Colonic mucosa (tissue), 4 donors: ENCODE data around the gene CDH12. TPM values are rescaled to one million over a fixed set of nuclear protein-coding genes. Genes with fewer than 3 reads are reported as not detected.

Source experiments
- DNase-seq: peaks from one replicate; pipeline ENCODE4 v3.0.0-alpha.2; 2020
- H3K27ac ChIP-seq: fragments of 200-600 bp; one replicate; pipeline ENCODE4 v1.8.0; 2021
- H3K27me3 ChIP-seq: fragments of 200-600 bp; one replicate; pipeline ENCODE4 v1.8.0; 2021
- H3K36me3 ChIP-seq: fragments of 200-600 bp; one replicate; pipeline ENCODE4 v1.8.0; 2021
- H3K4me1 ChIP-seq: fragments of 200-600 bp; one replicate; pipeline ENCODE4 v1.8.0; 2021; ENCODE audit warnings: mild to moderate bottlenecking
- H3K4me3 ChIP-seq: fragments of 200-600 bp; one replicate; pipeline ENCODE4 v1.8.0; 2021
- H3K9ac ChIP-seq, 2 donors: one replicate each; pipeline ENCODE4 v1.7.0; 2013; ENCODE audit warnings: control low read depth in 2 of 2, low read depth in 2 of 2, low read length in 2 of 2
- H3K9me3 ChIP-seq: fragments of 200-600 bp; one replicate; pipeline ENCODE4 v1.8.0; 2021
- intact Hi-C: fragments of 100-400 bp; cut with DNase I; formaldehyde crosslinking; loops from one replicate; pipeline ENCODE4 v1.14.1; 2022
- total RNA-seq, 2 donors: library from RNA; stranded (reverse); fragmentation: NEBNext Ultra II Directional in 1 of 2; extraction: Animal tissue kit (Norgen Biotek cat#: 25700) in 1 of 2; gene quantifications; one replicate each; pipeline ENCODE4 v1.2.1, GENCODE V29; 2021
- TF ChIP-seq, protein P1 (sequence below): fragments of 200-600 bp; IDR thresholded peaks from one replicate; pipeline ENCODE4 v1.8.0; 2022; ENCODE audit warnings: antibody characterized with exemption, mild to moderate bottlenecking
- donor health status: healthy.
- donor health status: DM: no; HTN: no; CAD: no.
- donor health status: DM: no; HTN: no; CAD: no.

Gene CDH12
- total RNA-seq, 2 donors from 2014 or later = not detected

DNA sequence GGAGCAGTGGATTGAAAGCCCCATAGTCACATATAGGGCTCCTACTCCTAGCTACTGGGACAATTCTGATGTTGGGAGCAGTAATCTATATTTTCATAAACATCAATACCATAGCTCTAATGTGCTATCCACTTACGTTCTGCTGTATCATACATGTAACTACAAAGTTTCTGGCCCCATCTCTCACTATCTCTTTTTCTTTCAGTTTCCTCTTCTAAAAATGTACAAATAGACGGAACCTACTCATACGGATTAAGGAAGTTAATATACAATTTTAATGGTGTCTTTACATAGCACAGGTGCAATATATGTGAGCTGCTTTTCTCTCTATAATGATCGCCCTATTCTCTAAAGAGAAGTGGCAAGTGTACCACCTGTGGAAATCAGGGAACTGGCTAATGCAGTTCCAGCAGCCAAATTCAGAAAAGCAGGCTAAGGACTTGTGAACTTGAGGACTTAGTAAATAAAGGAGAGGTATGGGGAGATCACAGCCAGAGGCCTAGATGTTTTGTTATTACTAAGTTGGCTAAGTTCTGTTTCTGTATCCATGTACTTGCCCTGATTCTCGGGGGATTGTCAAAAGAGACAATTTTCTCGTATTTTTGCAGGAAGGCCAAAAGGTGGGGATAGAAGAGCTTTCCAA lies 1021.9 kb downstream of the CDH12 start:
- intact Hi-C loops = no loop called here

DNA sequence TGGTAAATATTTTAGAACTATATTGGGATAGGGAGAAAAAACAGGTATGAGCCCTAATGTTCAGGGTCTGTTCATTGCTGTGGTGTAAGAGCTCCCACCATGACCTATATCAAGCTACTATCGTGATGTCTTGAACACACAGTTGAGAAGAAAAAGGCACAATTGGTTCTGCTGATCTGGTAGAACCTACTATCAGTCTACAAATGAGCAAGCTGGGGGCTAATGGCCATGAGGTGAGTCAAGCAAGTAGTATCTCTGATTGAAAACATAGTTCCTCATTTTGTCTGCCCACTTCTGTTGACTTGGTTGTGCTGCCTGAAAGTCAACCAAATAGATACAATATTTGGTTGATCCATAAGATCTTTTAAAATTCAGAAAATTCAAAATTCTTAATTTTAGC lies 1026.3 kb downstream of the CDH12 start:
- H3K36me3 ChIP-seq = no peaks in the 10 kb centered on the region
- no peak overlapping the region for H3K27ac ChIP-seq
- no peak for DNase-seq
- H3K9ac ChIP-seq = no peak overlapping the region
- no peak overlapping the region for H3K4me3 ChIP-seq
- no peaks in the 10 kb centered on the region for H3K27me3 ChIP-seq
- H3K4me1 ChIP-seq = no peaks in the 10 kb centered on the region
- intact Hi-C loops = no loop called here
- H3K9me3 ChIP-seq = no peaks in the 10 kb centered on the region
- TF ChIP-seq, protein P1, sequence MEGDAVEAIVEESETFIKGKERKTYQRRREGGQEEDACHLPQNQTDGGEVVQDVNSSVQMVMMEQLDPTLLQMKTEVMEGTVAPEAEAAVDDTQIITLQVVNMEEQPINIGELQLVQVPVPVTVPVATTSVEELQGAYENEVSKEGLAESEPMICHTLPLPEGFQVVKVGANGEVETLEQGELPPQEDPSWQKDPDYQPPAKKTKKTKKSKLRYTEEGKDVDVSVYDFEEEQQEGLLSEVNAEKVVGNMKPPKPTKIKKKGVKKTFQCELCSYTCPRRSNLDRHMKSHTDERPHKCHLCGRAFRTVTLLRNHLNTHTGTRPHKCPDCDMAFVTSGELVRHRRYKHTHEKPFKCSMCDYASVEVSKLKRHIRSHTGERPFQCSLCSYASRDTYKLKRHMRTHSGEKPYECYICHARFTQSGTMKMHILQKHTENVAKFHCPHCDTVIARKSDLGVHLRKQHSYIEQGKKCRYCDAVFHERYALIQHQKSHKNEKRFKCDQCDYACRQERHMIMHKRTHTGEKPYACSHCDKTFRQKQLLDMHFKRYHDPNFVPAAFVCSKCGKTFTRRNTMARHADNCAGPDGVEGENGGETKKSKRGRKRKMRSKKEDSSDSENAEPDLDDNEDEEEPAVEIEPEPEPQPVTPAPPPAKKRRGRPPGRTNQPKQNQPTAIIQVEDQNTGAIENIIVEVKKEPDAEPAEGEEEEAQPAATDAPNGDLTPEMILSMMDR = no peak

More for the DNA sequence above, 1021.9 kb downstream of the CDH12 start:
- TF ChIP-seq, protein P1 = no peak
- no peaks in the 10 kb centered on the region for H3K36me3 ChIP-seq
- no peaks in the 10 kb centered on the region for H3K9me3 ChIP-seq
- H3K4me1 ChIP-seq = no peaks in the 10 kb centered on the region
- no peak overlapping the region for H3K27ac ChIP-seq
- no peak overlapping the region for H3K4me3 ChIP-seq
- H3K27me3 ChIP-seq = no peaks in the 10 kb centered on the region
- no peak for DNase-seq
- H3K9ac ChIP-seq = no peak overlapping the region

DNA sequence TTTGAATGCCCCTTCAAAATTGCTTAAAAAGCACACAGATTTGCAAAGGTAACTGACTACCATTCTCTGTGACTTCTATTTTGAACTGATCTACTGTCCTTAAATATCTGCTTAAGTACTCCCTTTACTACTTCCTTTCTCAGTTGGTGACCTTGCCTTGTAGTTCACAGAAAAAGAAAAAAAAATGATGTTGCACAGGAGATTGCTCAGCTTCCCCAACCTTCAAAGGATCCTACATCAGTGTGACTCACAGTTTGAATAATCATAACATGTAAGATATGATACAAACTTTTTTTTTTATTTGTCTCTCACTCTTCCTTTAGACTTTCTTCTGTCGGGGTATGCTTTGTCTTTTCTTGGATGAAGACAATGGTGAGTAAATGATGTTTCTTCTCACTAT lies 1029.6 kb downstream of the CDH12 start:
- DNase-seq = no peak
- Histone ChIP-seq H3K27me3 (no peaks in the 10 kb centered on the region), H3K4me3 (no peak overlapping the region), H3K4me1 (no peaks in the 10 kb centered on the region), H3K9ac (no peak overlapping the region), H3K27ac (no peak overlapping the region), H3K9me3 (no peaks in the 10 kb centered on the region), H3K36me3 (no peaks in the 10 kb centered on the region)
- TF ChIP-seq, protein P1 = no peak
- intact Hi-C loops = no loop called here

DNA sequence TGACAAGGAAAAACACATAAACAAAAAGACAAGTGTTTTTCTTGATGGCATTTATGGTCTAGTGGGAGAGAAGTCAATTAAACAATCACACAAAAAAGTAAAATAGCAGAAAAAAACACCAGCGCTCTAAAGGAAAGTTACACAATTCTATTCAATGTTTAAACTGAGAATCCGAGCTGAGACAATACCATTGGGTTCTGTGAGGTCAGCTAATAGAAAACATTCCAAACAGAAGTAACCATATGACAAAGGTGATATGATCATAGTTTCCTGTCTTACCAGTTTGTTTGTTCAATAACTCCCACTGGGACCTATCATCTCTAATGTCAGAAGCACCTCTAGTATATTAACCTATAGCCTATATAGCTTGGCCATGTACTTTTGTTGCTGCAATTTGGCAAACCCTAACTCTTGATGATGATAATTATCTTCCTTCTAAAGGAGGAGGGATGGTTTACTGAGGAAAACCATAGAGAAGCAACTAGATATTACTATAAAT lies 1030.0 kb downstream of the CDH12 start:
- Histone ChIP-seq H3K9me3 (no peaks in the 10 kb centered on the region), H3K9ac (no peak overlapping the region), H3K4me1 (no peaks in the 10 kb centered on the region), H3K36me3 (no peaks in the 10 kb centered on the region), H3K4me3 (no peak overlapping the region), H3K27me3 (no peaks in the 10 kb centered on the region), H3K27ac (no peak overlapping the region)
- intact Hi-C loops = no loop called here
- no peak for DNase-seq
- TF ChIP-seq, protein P1 = no peak

DNA sequence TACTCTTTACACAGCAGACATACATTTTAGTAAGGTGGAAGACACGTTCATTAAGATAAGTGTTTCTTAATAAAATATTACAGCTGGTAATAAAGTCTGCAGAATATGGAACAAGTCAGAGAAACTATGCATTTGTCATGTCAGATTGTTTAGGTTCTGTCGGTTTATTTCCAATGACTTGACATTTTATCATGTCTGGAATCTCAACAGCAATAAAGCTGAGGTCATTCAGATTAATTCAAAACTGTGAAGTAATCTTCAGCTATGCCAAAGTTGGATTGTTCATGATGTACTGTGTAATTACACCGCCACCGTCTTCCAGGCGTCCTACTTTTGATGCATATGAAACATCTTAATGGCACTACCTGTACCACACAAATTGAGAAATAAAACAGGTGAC lies 1032.6 kb downstream of the CDH12 start:
- Histone ChIP-seq H3K27ac (no peak overlapping the region), H3K9ac (no peak overlapping the region), H3K4me1 (no peaks in the 10 kb centered on the region), H3K9me3 (no peaks in the 10 kb centered on the region), H3K27me3 (no peaks in the 10 kb centered on the region), H3K36me3 (no peaks in the 10 kb centered on the region), H3K4me3 (no peak overlapping the region)
- TF ChIP-seq, protein P1 = no peak
- no peak for DNase-seq
- intact Hi-C loops = no loop called here
